ENCODE measurements around the gene SH3PXD2A.

The SH3PXD2A gene

DNA sequence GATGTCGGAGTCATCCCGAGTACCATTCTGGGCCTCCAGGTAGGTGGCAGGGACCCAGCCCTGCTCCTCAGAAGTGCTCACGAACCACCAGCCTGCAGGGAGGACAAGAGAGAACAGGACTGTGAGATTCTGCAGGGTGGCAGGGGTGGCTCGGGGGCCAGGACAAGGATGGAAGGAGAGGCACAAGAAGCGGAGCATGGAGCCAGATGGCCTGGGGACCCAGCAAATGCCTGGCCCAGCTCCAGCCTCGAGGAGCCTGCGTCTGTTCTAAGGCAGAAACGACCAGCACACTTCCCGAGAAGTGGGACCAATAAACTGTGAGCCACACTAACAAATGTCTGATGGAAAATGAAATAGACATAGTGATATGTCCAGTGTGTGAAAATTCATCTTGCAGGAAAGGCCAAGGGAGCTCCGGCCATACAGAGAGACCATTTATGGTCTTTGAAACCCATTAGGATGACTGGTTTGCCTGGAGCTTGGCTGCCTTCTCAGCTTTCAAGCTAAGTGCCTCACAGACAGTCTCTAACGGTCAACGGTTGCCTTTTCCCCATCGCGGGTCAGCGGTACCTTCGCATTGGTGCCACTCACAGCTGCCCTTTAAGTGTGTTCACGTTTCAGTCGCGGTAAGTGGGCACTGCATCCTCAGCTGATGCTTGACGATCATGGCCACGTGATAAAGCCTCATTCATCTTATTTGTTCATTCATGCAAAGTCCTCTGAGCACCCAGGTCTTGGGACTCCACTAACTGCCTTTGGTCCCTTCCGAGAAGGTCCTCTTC lies 228.1 kb downstream of the SH3PXD2A start:
- H3K4me3 ChIP-seq (ENCODE audit: low read depth, low read length), result no peak overlapping the region
- no peak for TF ChIP-seq CTCF (IDR thresholded peaks at IDR 0.05; ENCODE audit: control insufficient read depth, extremely low read depth, insufficient read depth)
- DNase-seq (ENCODE audit: low read depth), result no peak

GRCh38 chr10:103626178-103626577 lies 229.2 kb downstream of the SH3PXD2A start:
- H3K4me3 ChIP-seq (ENCODE audit: low read depth, low read length), result no peak overlapping the region
- no peak for TF ChIP-seq CTCF (IDR thresholded peaks at IDR 0.05; ENCODE audit: control insufficient read depth, extremely low read depth, insufficient read depth)
- DNase-seq (ENCODE audit: low read depth), result no peak

- no peak for TF ChIP-seq CTCF (IDR thresholded peaks at IDR 0.05; ENCODE audit: control insufficient read depth, extremely low read depth, insufficient read depth)
- DNase-seq (ENCODE audit: low read depth), result no peak
- H3K4me3 ChIP-seq (ENCODE audit: low read depth, low read length), result no peak overlapping the region
These were observed 232.3 kb downstream of the SH3PXD2A start for GRCh38 chr10:103622935-103623574.

DNA sequence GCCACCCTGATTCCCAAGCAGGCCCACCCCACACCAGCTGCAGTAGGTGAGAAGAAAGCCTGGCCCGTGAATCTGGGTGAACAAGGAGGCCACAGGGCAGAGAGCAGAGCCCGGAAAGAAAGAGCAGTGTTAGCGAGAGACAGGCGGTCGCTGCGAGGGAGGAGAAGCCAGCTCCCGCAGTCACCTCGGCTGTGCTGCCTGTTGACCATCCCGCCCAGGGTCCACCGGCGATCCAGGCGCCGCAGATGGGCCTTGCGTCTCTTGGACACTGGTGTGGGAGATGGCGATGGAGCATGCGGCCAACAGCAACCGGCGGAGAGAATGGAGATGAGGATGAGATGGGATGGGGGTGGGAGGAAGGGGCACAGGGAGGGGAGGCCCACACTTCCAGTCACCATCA lies 233.1 kb downstream of the SH3PXD2A start:
- TF ChIP-seq CTCF (IDR thresholded peaks at IDR 0.05; ENCODE audit: control insufficient read depth, extremely low read depth, insufficient read depth), result no peak
- no peak overlapping the region for H3K4me3 ChIP-seq (ENCODE audit: low read depth, low read length)
- no peak for DNase-seq (ENCODE audit: low read depth)

- no peak overlapping the region for H3K4me3 ChIP-seq (ENCODE audit: low read depth, low read length)
- no peak for TF ChIP-seq CTCF (IDR thresholded peaks at IDR 0.05; ENCODE audit: control insufficient read depth, extremely low read depth, insufficient read depth)
- DNase-seq (ENCODE audit: low read depth), result no peak
These were observed 233.6 kb downstream of the SH3PXD2A start for GRCh38 chr10:103621783-103622125.

GRCh38 chr10:103620891-103621782 lies 234.2 kb downstream of the SH3PXD2A start:
- DNase-seq (ENCODE audit: low read depth), result no peak
- TF ChIP-seq CTCF (IDR thresholded peaks at IDR 0.05; ENCODE audit: control insufficient read depth, extremely low read depth, insufficient read depth), result no peak
- H3K4me3 ChIP-seq (ENCODE audit: low read depth, low read length), result no peak overlapping the region

All from LNCaP clone FGC (cell line).